K562 (cell line): ENCODE measurements around the gene DSG3. TPM values are rescaled to one million over a fixed set of nuclear protein-coding genes. Genes with fewer than 3 reads are reported as not detected.

Source experiments
- ATF7 ChIP-seq: fragments of 450-650 bp; IDR thresholded peaks from 2 replicates; pipeline ENCODE4 v1.7.1; 2014; ENCODE audit warnings: mild to moderate bottlenecking, moderate library complexity
- ETV5 ChIP-seq: sonication (generic); formaldehyde crosslinking; IDR thresholded peaks from 2 replicates; pipeline ENCODE4 v1.4.0; 2020; ENCODE audit warnings: low read depth, mild to moderate bottlenecking, missing genetic modification reagents
- FOXJ2 ChIP-seq: fragments of 200-800 bp; sonication (Bioruptor generic); IDR thresholded peaks from 2 replicates; pipeline ENCODE4 v1.6.1; 2016; ENCODE audit warnings: missing genetic modification characterization, missing compliant biosample characterization
- FOXJ3 ChIP-seq: sonication (generic); formaldehyde crosslinking; IDR thresholded peaks from 2 replicates; pipeline ENCODE4 v1.4.0; 2020; ENCODE audit warnings: mild to moderate bottlenecking, missing genetic modification reagents
- HDAC1 ChIP-seq, 2 experiments: fragments of 450-650 bp; IDR thresholded peaks; 2 replicates each; pipeline ENCODE4 v1.6.1; 2016 to 2017; ENCODE audit warnings: inconsistent platforms in 1 of 2, mild to moderate bottlenecking in 1 of 2, moderate library complexity in 1 of 2
- MAFK ChIP-seq: IDR thresholded peaks from 2 replicates; pipeline ENCODE4 v1.6.1; 2011; ENCODE audit warnings: low read length, improper control_type of control experiment
- NFE2 ChIP-seq: IDR thresholded peaks from 2 replicates; pipeline ENCODE4 v1.6.1; 2014; ENCODE audit warnings: antibody characterized with exemption, low read depth
- NR2F6 ChIP-seq: fragments of 450-650 bp; formaldehyde crosslinking; IDR thresholded peaks from 2 replicates; pipeline ENCODE4 v1.4.0; 2020; ENCODE audit warnings: mild to moderate bottlenecking
- SMC3 ChIP-seq: conservative IDR thresholded peaks from 2 replicates; pipeline ENCODE4 v1.6.1; 2011; ENCODE audit warnings: low read depth, low read length, improper control_type of control experiment; ENCODE audit not compliant: insufficient read depth
- ZNF24 ChIP-seq: fragments of 450-650 bp; IDR thresholded peaks from 2 replicates; pipeline ENCODE4 v1.6.1; 2016
- ZNF551 ChIP-seq: fragments of 250-450 bp; sonication (Bioruptor Pico); IDR thresholded peaks from 2 replicates; pipeline ENCODE4 v1.5.0; 2021; ENCODE audit warnings: mild to moderate bottlenecking, moderate library complexity
- ZNF57 ChIP-seq: fragments of 450-650 bp; formaldehyde crosslinking; IDR thresholded peaks from 2 replicates; pipeline ENCODE4 v1.4.0; 2020; ENCODE audit warnings: mild to moderate bottlenecking, moderate library complexity
- polyA plus RNA-seq, 8 experiments: library from polyadenylated mRNA; depleted of rRNA in 4 of 8; stranded (reverse) in 5 of 8; unstranded in 3 of 8; fragments of >200 nt; fragmentation: Nextera tagmentation in 2 of 8; fragmentation: Illumina TruSeq in 1 of 8; extraction: Ambion mirVana in 2 of 8; extraction: Trizol in 1 of 8; gene quantifications; 2 replicates each; pipeline versions ENCODE4 v1.2.1 to v1.2.3, GENCODE V29; 2011 to 2014; ENCODE audit warnings: inconsistent platforms in 1 of 8, missing spikeins in 1 of 8
- total RNA-seq, 7 experiments: library from RNA; depleted of rRNA in 6 of 7; stranded (reverse); fragments of >200 nt in 6 of 7; fragmentation: Illumina TruSeq in 2 of 7; extraction: Trizol in 2 of 7; gene quantifications; 2 replicates each; pipeline versions ENCODE4 v1.2.1 to v1.2.3, GENCODE V29; 2011 to 2021; ENCODE audit warnings: low replicate concordance in 1 of 7
- TF ChIP-seq, protein P1 (sequence below): IDR thresholded peaks from 3 replicates; pipeline ENCODE4 v1.6.1; 2011; ENCODE audit warnings: borderline replicate concordance, mild to moderate bottlenecking, moderate library complexity; ENCODE audit not compliant: insufficient read length; ENCODE audit errors: extremely low read depth

DSG3 gene
- total and polyA plus RNA-seq, 9 of the 15 experiments (the other 6 are each of a cell fraction or from before 2014, with no cell fraction given): 0.04 to 0.18 (median 0.07) TPM; not detected in 1

DNA sequence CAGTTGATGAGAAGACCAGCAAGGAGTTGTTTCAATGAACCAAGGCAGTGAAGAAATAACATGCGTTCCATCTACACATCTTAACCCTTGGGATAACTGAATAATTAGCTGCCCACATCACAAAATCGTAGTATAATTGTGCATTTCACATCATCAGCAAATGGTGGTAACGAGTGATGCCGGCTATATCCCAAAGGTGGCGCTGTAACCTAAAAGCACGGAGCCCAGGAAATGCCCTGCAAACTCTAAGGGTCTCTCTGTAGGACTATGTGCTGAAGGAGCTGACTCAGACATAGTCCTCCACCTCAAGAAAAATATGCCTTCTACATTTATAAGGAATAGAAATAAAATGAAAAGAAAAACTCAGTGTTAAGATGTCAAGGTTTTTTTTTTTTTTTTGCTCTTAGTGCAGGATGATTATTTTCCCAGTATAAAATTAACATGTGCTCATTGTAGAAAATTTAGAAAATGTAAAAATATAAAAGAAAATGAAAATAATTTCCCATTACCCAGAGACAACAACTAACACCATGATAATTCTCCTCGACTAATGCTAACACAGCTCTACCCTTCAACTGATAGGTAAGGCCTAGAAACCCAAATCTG lies 23.1 kb upstream of the DSG3 start (continued):
- TF ChIP-seq, protein P1, sequence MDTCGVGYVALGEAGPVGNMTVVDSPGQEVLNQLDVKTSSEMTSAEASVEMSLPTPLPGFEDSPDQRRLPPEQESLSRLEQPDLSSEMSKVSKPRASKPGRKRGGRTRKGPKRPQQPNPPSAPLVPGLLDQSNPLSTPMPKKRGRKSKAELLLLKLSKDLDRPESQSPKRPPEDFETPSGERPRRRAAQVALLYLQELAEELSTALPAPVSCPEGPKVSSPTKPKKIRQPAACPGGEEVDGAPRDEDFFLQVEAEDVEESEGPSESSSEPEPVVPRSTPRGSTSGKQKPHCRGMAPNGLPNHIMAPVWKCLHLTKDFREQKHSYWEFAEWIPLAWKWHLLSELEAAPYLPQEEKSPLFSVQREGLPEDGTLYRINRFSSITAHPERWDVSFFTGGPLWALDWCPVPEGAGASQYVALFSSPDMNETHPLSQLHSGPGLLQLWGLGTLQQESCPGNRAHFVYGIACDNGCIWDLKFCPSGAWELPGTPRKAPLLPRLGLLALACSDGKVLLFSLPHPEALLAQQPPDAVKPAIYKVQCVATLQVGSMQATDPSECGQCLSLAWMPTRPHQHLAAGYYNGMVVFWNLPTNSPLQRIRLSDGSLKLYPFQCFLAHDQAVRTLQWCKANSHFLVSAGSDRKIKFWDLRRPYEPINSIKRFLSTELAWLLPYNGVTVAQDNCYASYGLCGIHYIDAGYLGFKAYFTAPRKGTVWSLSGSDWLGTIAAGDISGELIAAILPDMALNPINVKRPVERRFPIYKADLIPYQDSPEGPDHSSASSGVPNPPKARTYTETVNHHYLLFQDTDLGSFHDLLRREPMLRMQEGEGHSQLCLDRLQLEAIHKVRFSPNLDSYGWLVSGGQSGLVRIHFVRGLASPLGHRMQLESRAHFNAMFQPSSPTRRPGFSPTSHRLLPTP: no peak
- TF ChIP-seq ZNF24 (no peak), MAFK (peak; percentile 36), FOXJ2 (tag) (no peak), SMC3 (peak; percentile 73), ETV5 (CRISPR knock-in tag) (no peak), NFE2 (no peak), ATF7 (no peak), FOXJ3 (no peak), ZNF57 (no peak), NR2F6 (no peak), HDAC1 (IDR thresholded peaks at IDR 0.05) (no peak), ZNF551 (no peak)
